Measurements from ENCODE around the gene CHGA.

CHGA gene

DNA sequence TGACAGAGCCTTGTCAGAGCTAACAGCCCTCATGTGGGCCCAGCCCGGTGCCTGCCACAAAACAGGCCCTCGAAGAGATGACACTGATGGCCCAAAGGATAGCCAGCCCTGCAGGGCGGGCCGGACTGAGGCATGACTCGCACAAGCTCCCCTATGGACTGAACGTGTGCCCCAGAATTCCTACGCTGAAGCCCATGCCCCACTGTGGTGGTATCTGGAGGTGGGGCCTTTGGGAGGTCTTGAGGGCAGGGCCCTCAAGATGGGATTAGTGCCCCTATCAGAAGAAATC, 38.6 kb downstream of the CHGA start:
- no peak for DNase-seq (ENCODE audit: low read depth in 1 of 2, low spot score in 1 of 2)
- Histone ChIP-seq H3K4me3 (replicated peaks; ENCODE audit: insufficient read depth, low read length) (no peak overlapping the region), H3K27ac (replicated peaks) (no peak overlapping the region), H3K27me3 (ENCODE audit: insufficient read depth, poor library complexity, severe bottlenecking) (no peaks in the 10 kb centered on the region)
- TF ChIP-seq SPI1 (IDR thresholded peaks at IDR 0.05; ENCODE audit: borderline replicate concordance, low read depth) (no peak), POLR2AphosphoS5 (IDR thresholded peaks at IDR 0.05; ENCODE audit: low read depth) (no peak), GABPA (IDR thresholded peaks at IDR 0.05; ENCODE audit: low read depth) (no peak)
- TF ChIP-seq, protein P1, sequence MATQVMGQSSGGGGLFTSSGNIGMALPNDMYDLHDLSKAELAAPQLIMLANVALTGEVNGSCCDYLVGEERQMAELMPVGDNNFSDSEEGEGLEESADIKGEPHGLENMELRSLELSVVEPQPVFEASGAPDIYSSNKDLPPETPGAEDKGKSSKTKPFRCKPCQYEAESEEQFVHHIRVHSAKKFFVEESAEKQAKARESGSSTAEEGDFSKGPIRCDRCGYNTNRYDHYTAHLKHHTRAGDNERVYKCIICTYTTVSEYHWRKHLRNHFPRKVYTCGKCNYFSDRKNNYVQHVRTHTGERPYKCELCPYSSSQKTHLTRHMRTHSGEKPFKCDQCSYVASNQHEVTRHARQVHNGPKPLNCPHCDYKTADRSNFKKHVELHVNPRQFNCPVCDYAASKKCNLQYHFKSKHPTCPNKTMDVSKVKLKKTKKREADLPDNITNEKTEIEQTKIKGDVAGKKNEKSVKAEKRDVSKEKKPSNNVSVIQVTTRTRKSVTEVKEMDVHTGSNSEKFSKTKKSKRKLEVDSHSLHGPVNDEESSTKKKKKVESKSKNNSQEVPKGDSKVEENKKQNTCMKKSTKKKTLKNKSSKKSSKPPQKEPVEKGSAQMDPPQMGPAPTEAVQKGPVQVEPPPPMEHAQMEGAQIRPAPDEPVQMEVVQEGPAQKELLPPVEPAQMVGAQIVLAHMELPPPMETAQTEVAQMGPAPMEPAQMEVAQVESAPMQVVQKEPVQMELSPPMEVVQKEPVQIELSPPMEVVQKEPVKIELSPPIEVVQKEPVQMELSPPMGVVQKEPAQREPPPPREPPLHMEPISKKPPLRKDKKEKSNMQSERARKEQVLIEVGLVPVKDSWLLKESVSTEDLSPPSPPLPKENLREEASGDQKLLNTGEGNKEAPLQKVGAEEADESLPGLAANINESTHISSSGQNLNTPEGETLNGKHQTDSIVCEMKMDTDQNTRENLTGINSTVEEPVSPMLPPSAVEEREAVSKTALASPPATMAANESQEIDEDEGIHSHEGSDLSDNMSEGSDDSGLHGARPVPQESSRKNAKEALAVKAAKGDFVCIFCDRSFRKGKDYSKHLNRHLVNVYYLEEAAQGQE (IDR thresholded peaks at IDR 0.05; ENCODE audit: insufficient replicate concordance, low read depth) = no peak
- TF ChIP-seq, protein P2, sequence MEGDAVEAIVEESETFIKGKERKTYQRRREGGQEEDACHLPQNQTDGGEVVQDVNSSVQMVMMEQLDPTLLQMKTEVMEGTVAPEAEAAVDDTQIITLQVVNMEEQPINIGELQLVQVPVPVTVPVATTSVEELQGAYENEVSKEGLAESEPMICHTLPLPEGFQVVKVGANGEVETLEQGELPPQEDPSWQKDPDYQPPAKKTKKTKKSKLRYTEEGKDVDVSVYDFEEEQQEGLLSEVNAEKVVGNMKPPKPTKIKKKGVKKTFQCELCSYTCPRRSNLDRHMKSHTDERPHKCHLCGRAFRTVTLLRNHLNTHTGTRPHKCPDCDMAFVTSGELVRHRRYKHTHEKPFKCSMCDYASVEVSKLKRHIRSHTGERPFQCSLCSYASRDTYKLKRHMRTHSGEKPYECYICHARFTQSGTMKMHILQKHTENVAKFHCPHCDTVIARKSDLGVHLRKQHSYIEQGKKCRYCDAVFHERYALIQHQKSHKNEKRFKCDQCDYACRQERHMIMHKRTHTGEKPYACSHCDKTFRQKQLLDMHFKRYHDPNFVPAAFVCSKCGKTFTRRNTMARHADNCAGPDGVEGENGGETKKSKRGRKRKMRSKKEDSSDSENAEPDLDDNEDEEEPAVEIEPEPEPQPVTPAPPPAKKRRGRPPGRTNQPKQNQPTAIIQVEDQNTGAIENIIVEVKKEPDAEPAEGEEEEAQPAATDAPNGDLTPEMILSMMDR (IDR thresholded peaks at IDR 0.05; ENCODE audit: insufficient read depth, low read length) = no peak

DNA sequence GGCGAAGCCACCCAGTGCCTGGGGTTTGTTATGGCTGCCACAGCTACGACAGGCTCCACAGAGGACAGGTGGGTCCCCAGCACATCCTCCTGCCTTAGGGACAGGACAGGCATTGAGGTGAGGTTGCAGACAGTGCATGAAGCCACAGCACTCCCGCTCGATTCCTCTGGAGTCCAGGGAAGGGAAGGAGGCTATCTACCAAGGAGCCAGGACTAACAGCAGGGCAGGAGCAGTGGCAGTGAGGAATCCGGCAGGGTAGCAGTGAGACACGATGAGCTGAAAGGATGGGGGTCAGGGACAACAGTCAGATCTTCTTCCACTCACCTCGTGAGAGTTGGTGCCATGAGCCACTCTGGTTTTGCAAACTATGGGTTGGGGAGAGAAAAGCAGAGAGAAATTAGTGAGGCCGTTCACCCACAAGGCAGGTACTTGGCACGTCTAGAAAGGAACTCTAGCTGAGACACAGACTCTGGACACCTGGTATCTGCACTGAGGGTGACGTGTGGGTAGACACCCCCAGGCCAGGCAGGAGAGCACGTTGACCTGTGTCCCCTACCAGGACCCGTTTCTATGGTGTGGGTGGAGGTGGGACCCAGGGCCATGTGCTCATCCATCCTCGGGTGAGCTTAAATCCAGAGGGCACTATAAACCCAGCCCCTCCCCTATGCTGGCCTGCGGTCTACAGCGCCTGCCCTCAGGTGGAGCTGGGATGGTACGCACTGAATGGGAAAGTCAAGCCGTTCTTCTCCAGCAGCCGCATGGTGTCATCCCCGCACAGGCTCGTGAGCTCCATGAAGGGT, 39.3 kb downstream of the CHGA start:
- H3K27ac ChIP-seq (replicated peaks) = no peak overlapping the region
- TF ChIP-seq GABPA (IDR thresholded peaks at IDR 0.05; ENCODE audit: low read depth) (no peak), POLR2AphosphoS5 (IDR thresholded peaks at IDR 0.05; ENCODE audit: low read depth) (no peak), SPI1 (IDR thresholded peaks at IDR 0.05; ENCODE audit: borderline replicate concordance, low read depth) (no peak)
- TF ChIP-seq, protein P1 (IDR thresholded peaks at IDR 0.05; ENCODE audit: insufficient replicate concordance, low read depth) = no peak
- TF ChIP-seq, protein P2 (IDR thresholded peaks at IDR 0.05; ENCODE audit: insufficient read depth, low read length) = no peak
- DNase-seq (ENCODE audit: low read depth in 1 of 2, low spot score in 1 of 2) = no peak
- no peaks in the 10 kb centered on the region for H3K27me3 ChIP-seq (ENCODE audit: insufficient read depth, poor library complexity, severe bottlenecking)
- H3K4me3 ChIP-seq (replicated peaks; ENCODE audit: insufficient read depth, low read length) = no peak overlapping the region

DNA sequence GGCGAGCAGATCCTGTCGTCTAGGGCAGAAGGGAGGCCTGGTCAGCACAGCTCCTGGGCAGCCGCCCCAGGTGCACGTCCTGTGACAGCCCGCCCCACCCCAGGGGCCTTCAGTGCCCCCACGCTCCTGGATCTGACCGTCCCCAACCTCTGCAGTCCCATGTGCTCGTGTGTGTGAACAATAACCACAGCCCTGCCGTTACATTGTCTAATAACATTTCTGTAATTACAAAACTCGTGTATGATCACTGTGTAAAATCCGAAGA, 39.8 kb downstream of the CHGA start:
- no peak overlapping the region for H3K4me3 ChIP-seq (replicated peaks; ENCODE audit: insufficient read depth, low read length)
- H3K27ac ChIP-seq (replicated peaks) = no peak overlapping the region
- DNase-seq (ENCODE audit: low read depth in 1 of 2, low spot score in 1 of 2) = no peak

More for the DNA sequence above, 39.8 kb downstream of the CHGA start:
- TF ChIP-seq SPI1 (IDR thresholded peaks at IDR 0.05; ENCODE audit: borderline replicate concordance, low read depth) (no peak), POLR2AphosphoS5 (IDR thresholded peaks at IDR 0.05; ENCODE audit: low read depth) (no peak), GABPA (IDR thresholded peaks at IDR 0.05; ENCODE audit: low read depth) (no peak)
- TF ChIP-seq, protein P2 (IDR thresholded peaks at IDR 0.05; ENCODE audit: insufficient read depth, low read length) = no peak
- TF ChIP-seq, protein P1 (IDR thresholded peaks at IDR 0.05; ENCODE audit: insufficient replicate concordance, low read depth) = no peak
- H3K27me3 ChIP-seq (ENCODE audit: insufficient read depth, poor library complexity, severe bottlenecking) = no peaks in the 10 kb centered on the region

Data from HL-60 (cell line).